HepG2 (cell line): ENCODE results near the gene CYP19A1. TPM values are rescaled to one million over a fixed set of nuclear protein-coding genes. Genes with fewer than 3 reads are reported as not detected.

Experiments used
- JARID2 ChIP-seq: sonication (generic); formaldehyde crosslinking; IDR thresholded peaks from 2 replicates; pipeline ENCODE4 v1.8.1; 2023; ENCODE audit warnings: missing genetic modification reagents, inconsistent platforms; ENCODE audit not compliant: insufficient replicate concordance
- KDM6A ChIP-seq: IDR thresholded peaks from 2 replicates; pipeline ENCODE4 v1.6.1; 2016; ENCODE audit warnings: low read depth
- NFE2 ChIP-seq: sonication (generic); formaldehyde crosslinking; IDR thresholded peaks from 2 replicates; pipeline ENCODE4 v1.4.0; 2020; ENCODE audit warnings: missing genetic modification reagents
- SNAPC2 ChIP-seq: sonication (generic); formaldehyde crosslinking; IDR thresholded peaks from 2 replicates; pipeline ENCODE4 v1.8.1; 2022; ENCODE audit warnings: mild to moderate bottlenecking, missing genetic modification reagents
- SSRP1 ChIP-seq: IDR thresholded peaks from 2 replicates; pipeline ENCODE4 v1.6.1; 2016; ENCODE audit warnings: control low read depth
- TBL1XR1 ChIP-seq: fragments of 150-350 bp; IDR thresholded peaks from 2 replicates; pipeline ENCODE4 v1.6.1; 2014; ENCODE audit warnings: borderline replicate concordance, low read length; ENCODE audit not compliant: partially characterized antibody
- TGIF2 ChIP-seq: IDR thresholded peaks from 2 replicates; pipeline ENCODE4 v1.6.1; 2016; ENCODE audit warnings: control low read depth, missing compliant biosample characterization
- TP53 ChIP-seq: sonication (generic); formaldehyde crosslinking; conservative IDR thresholded peaks from 2 replicates; pipeline ENCODE4 v1.4.0; 2020; ENCODE audit warnings: missing genetic modification reagents
- ZBTB25 ChIP-seq: IDR thresholded peaks from 2 replicates; pipeline ENCODE4 v1.6.1; 2018; ENCODE audit warnings: missing genetic modification reagents
- ZNF569 ChIP-seq: sonication (generic); formaldehyde crosslinking; IDR thresholded peaks from 2 replicates; pipeline ENCODE4 v1.5.0; 2020; ENCODE audit warnings: mild to moderate bottlenecking, missing genetic modification reagents, moderate library complexity, borderline replicate concordance
- ZNF788 ChIP-seq: sonication (generic); formaldehyde crosslinking; IDR thresholded peaks from 2 replicates; pipeline ENCODE4 v1.5.0; 2020; ENCODE audit warnings: mild to moderate bottlenecking, missing genetic modification reagents, borderline replicate concordance
- polyA plus RNA-seq, 8 experiments: library from polyadenylated mRNA; depleted of rRNA in 3 of 8; stranded (reverse) in 7 of 8; unstranded in 1 of 8; fragments of >200 nt; fragmentation: Illumina TruSeq in 4 of 8; extraction: Trizol in 4 of 8; gene quantifications; 2 replicates each; pipeline versions ENCODE4 v1.2.1 to v1.2.3, GENCODE V29; 2011 to 2016; ENCODE audit warnings: low read depth in 4 of 8, missing spikeins in 1 of 8, mixed read lengths in 1 of 8; ENCODE audit not compliant: insufficient read depth in 1 of 8
- total RNA-seq, 5 experiments: library from RNA; depleted of rRNA; stranded (reverse); fragments of >200 nt; fragmentation: Illumina TruSeq; extraction: Trizol; gene quantifications; 2 replicates each; pipeline ENCODE4 v1.2.3, GENCODE V29; 2016; ENCODE audit warnings: low read depth in 1 of 5
- TF ChIP-seq, protein P1 (sequence below): sonication (generic); formaldehyde crosslinking; IDR thresholded peaks from 2 replicates; pipeline ENCODE4 v1.9.0; 2022; ENCODE audit warnings: low read depth, missing genetic modification reagents
- TF ChIP-seq, protein P2 (sequence below): sonication (generic); formaldehyde crosslinking; IDR thresholded peaks from 2 replicates; pipeline ENCODE4 v1.4.0; 2020; ENCODE audit warnings: missing genetic modification reagents
- TF ChIP-seq, protein P3 (sequence below): sonication (generic); formaldehyde crosslinking; IDR thresholded peaks from 2 replicates; pipeline ENCODE4 v1.4.0; 2020; ENCODE audit warnings: missing genetic modification reagents; ENCODE audit errors: not compliant biosample characterization
- TF ChIP-seq, protein P4 (sequence below), 2 experiments: IDR thresholded peaks; 2 replicates each; pipeline ENCODE4 v1.6.1; 2011 to 2012; ENCODE audit warnings: low read length in 2 of 2, borderline replicate concordance in 1 of 2, low read depth in 1 of 2, mild to moderate bottlenecking in 1 of 2, moderate library complexity in 1 of 2

Gene CYP19A1
- total and polyA plus RNA-seq, 2 of the 13 experiments (the other 11 are each of a cell fraction or from before 2014, with no cell fraction given), result 10.9 to 23.0 TPM

DNA sequence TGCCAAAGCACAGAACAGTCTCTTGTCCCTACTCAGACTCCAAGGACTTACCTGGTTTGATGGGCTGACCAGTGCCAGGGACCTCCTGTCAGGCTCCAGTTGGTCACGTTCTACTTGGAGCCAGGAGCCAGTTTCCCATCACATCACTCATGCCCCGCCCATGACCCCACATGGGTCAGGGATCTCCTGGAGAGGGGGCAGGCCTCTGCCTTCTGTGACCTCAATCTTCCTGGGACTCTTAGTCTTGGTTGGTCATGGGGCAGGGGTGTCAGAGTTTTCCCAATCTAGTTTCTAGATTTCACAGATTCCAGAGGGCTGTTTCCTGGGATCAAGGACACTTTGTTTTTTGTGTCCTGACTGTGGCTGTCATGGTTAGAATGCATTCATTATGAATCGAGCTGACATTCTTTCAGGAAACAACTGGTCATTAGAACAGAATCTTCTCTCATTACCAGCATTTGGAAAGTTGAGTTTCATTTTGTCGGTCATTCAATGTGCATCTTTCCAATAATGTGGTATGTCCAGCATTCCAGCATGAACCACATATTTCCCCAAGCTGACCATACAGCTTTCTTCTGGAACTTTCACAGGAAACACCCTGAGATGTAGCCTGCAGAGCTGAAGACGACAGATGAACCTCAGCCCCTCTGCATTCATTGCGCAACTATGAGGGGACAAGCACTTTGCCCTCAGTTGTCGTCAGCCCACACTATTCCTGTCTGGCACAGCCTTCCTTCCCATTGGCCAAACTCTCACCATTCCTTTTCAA lies 19.8 kb downstream of the CYP19A1 start (continued):
- TF ChIP-seq, protein P1, sequence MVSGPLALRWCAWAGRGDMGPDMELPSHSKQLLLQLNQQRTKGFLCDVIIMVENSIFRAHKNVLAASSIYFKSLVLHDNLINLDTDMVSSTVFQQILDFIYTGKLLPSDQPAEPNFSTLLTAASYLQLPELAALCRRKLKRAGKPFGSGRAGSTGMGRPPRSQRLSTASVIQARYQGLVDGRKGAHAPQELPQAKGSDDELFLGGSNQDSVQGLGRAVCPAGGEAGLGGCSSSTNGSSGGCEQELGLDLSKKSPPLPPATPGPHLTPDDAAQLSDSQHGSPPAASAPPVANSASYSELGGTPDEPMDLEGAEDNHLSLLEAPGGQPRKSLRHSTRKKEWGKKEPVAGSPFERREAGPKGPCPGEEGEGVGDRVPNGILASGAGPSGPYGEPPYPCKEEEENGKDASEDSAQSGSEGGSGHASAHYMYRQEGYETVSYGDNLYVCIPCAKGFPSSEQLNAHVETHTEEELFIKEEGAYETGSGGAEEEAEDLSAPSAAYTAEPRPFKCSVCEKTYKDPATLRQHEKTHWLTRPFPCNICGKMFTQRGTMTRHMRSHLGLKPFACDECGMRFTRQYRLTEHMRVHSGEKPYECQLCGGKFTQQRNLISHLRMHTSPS (CRISPR knock-in tag), result no peak
- TF ChIP-seq NFE2 (CRISPR knock-in tag), result no peak
- TF ChIP-seq SSRP1 (CRISPR knock-in tag), result no peak
- TF ChIP-seq TBL1XR1, result peak; percentile 45
- no peak for TF ChIP-seq ZNF569 (CRISPR knock-in tag)
- TF ChIP-seq, protein P2, sequence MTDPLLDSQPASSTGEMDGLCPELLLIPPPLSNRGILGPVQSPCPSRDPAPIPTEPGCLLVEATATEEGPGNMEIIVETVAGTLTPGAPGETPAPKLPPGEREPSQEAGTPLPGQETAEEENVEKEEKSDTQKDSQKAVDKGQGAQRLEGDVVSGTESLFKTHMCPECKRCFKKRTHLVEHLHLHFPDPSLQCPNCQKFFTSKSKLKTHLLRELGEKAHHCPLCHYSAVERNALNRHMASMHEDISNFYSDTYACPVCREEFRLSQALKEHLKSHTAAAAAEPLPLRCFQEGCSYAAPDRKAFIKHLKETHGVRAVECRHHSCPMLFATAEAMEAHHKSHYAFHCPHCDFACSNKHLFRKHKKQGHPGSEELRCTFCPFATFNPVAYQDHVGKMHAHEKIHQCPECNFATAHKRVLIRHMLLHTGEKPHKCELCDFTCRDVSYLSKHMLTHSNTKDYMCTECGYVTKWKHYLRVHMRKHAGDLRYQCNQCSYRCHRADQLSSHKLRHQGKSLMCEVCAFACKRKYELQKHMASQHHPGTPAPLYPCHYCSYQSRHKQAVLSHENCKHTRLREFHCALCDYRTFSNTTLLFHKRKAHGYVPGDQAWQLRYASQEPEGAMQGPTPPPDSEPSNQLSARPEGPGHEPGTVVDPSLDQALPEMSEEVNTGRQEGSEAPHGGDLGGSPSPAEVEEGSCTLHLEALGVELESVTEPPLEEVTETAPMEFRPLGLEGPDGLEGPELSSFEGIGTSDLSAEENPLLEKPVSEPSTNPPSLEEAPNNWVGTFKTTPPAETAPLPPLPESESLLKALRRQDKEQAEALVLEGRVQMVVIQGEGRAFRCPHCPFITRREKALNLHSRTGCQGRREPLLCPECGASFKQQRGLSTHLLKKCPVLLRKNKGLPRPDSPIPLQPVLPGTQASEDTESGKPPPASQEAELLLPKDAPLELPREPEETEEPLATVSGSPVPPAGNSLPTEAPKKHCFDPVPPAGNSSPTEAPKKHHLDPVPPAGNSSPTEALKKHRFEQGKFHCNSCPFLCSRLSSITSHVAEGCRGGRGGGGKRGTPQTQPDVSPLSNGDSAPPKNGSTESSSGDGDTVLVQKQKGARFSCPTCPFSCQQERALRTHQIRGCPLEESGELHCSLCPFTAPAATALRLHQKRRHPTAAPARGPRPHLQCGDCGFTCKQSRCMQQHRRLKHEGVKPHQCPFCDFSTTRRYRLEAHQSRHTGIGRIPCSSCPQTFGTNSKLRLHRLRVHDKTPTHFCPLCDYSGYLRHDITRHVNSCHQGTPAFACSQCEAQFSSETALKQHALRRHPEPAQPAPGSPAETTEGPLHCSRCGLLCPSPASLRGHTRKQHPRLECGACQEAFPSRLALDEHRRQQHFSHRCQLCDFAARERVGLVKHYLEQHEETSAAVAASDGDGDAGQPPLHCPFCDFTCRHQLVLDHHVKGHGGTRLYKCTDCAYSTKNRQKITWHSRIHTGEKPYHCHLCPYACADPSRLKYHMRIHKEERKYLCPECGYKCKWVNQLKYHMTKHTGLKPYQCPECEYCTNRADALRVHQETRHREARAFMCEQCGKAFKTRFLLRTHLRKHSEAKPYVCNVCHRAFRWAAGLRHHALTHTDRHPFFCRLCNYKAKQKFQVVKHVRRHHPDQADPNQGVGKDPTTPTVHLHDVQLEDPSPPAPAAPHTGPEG (CRISPR knock-in tag), result no peak
- TF ChIP-seq, protein P3, sequence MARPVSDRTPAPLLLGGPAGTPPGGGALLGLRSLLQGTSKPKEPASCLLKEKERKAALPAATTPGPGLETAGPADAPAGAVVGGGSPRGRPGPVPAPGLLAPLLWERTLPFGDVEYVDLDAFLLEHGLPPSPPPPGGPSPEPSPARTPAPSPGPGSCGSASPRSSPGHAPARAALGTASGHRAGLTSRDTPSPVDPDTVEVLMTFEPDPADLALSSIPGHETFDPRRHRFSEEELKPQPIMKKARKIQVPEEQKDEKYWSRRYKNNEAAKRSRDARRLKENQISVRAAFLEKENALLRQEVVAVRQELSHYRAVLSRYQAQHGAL, result no peak
- TF ChIP-seq KDM6A (CRISPR knock-in tag), result 0 out of 2 replicates have a peak, but pooled peaks have one; percentile 26
- TF ChIP-seq ZNF788 (CRISPR knock-in tag), result peak; percentile 68; the same call in 1 of the 2 replicates
- TF ChIP-seq JARID2, result no peak
- TF ChIP-seq TGIF2, result 0 out of 2 replicates have a peak, but pooled peaks have one; percentile 33
- TF ChIP-seq SNAPC2, result no peak
- TF ChIP-seq, protein P4, sequence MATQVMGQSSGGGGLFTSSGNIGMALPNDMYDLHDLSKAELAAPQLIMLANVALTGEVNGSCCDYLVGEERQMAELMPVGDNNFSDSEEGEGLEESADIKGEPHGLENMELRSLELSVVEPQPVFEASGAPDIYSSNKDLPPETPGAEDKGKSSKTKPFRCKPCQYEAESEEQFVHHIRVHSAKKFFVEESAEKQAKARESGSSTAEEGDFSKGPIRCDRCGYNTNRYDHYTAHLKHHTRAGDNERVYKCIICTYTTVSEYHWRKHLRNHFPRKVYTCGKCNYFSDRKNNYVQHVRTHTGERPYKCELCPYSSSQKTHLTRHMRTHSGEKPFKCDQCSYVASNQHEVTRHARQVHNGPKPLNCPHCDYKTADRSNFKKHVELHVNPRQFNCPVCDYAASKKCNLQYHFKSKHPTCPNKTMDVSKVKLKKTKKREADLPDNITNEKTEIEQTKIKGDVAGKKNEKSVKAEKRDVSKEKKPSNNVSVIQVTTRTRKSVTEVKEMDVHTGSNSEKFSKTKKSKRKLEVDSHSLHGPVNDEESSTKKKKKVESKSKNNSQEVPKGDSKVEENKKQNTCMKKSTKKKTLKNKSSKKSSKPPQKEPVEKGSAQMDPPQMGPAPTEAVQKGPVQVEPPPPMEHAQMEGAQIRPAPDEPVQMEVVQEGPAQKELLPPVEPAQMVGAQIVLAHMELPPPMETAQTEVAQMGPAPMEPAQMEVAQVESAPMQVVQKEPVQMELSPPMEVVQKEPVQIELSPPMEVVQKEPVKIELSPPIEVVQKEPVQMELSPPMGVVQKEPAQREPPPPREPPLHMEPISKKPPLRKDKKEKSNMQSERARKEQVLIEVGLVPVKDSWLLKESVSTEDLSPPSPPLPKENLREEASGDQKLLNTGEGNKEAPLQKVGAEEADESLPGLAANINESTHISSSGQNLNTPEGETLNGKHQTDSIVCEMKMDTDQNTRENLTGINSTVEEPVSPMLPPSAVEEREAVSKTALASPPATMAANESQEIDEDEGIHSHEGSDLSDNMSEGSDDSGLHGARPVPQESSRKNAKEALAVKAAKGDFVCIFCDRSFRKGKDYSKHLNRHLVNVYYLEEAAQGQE (IDR thresholded peaks at IDR 0.05; ENCODE audit: borderline replicate concordance in 1 of 2, low read depth in 1 of 2, low read length in 2 of 2), result no peak
- no peak for TF ChIP-seq ZBTB25 (CRISPR knock-in tag)
- TF ChIP-seq TP53, result no peak
